Loucy (cell line): Measurements from ENCODE around the gene KSR1.

Experiments used
- CTCF ChIP-seq: fragments of 200-600 bp; sonication (generic); conservative IDR thresholded peaks from 2 replicates; pipeline ENCODE4 v1.5.1; 2014; ENCODE audit warnings: mild to moderate bottlenecking, antibody characterized with exemption, low read length
- EZH2phosphoT487 ChIP-seq: fragments of 200-600 bp; IDR thresholded peaks from 2 replicates; pipeline ENCODE4 v1.6.1; 2018; ENCODE audit warnings: antibody characterized with exemption, mild to moderate bottlenecking, moderate library complexity, borderline replicate concordance

DNA sequence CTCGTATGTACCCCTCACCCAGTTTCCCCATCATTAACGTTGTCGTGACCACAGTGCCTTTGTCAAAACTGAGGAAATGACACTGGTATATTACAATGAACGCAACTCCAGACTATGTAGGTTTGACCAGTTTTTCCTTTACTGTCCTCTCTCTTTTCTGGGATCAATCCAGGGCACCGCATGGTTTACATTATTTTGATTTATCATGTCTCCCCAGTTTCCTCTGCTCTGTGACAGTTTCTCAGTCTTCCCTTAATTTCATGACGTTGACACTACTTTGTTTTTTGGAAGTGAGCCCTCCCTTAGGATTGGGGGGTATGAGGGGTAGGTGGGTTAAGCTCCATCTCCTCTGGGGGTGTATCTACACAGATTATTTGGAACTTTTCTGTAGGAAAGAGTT, 98.7 kb downstream of the KSR1 start:
- TF ChIP-seq CTCF (no peak), EZH2phosphoT487 (no peak)
